Measurements from ENCODE around the gene CNTRL.
A peak's percentile ranks its signal among the peaks of the same experiment; 100 is the strongest.

The CNTRL gene

GRCh38 chr9:121192959-121193640 lies 118.3 kb downstream of the CNTRL start:
- no peak overlapping the region for H3K4me3 ChIP-seq
- no peak for TF ChIP-seq CTCF (IDR thresholded peaks at IDR 0.05)
- H3K27ac ChIP-seq = no peak overlapping the region

GRCh38 chr9:121194730-121195129 lies 120.0 kb downstream of the CNTRL start:
- no peak for DNase-seq (ENCODE audit: low spot score)
- TF ChIP-seq CTCF (IDR thresholded peaks at IDR 0.05) = no peak
- H3K27ac ChIP-seq = no peak overlapping the region
- H3K4me3 ChIP-seq = no peak overlapping the region

More at GRCh38 chr9:121192959-121193640, 118.3 kb downstream of the CNTRL start:
- DNase-seq (ENCODE audit: low spot score) = no peak

- Histone ChIP-seq H3K27ac (no peak overlapping the region), H3K4me3 (no peak overlapping the region)
- DNase-seq (ENCODE audit: low spot score) = no peak
- TF ChIP-seq CTCF (IDR thresholded peaks at IDR 0.05) = no peak
Observed at GRCh38 chr9:121196389-121196788, 121.6 kb downstream of the CNTRL start.

- Histone ChIP-seq H3K4me3 (no peak overlapping the region), H3K27ac (no peak overlapping the region)
- DNase-seq (ENCODE audit: low spot score) = no peak
- no peak for TF ChIP-seq CTCF (IDR thresholded peaks at IDR 0.05)
Observed at GRCh38 chr9:121197132-121197531, 122.4 kb downstream of the CNTRL start.

GRCh38 chr9:121198512-121199042 lies 123.8 kb downstream of the CNTRL start:
- peak overlapping the region in 1 of 2 donors; percentile 6 for H3K27ac ChIP-seq
- no peak for TF ChIP-seq CTCF (IDR thresholded peaks at IDR 0.05)
- DNase-seq (ENCODE audit: low spot score) = no peak
- H3K4me3 ChIP-seq = peak overlapping the region; percentile 47

- Histone ChIP-seq H3K27ac (no peak overlapping the region), H3K4me3 (peak overlapping the region; percentile 92)
- DNase-seq (ENCODE audit: low spot score) = no peak
- TF ChIP-seq CTCF (IDR thresholded peaks at IDR 0.05) = no peak
Observed at GRCh38 chr9:121199921-121200320, 125.2 kb downstream of the CNTRL start.

- Histone ChIP-seq H3K27ac (peak overlapping the region in 1 of 2 donors; percentile 86), H3K4me3 (peak overlapping the region; percentile 92)
- no peak for TF ChIP-seq CTCF (IDR thresholded peaks at IDR 0.05)
- DNase-seq (ENCODE audit: low spot score) = no peak
Observed at GRCh38 chr9:121200356-121200755, 125.6 kb downstream of the CNTRL start.
